Ishikawa (cell line): Measurements from ENCODE around the gene RASAL2.

Source experiments
- EP300 ChIP-seq: IDR thresholded peaks from 2 replicates; pipeline ENCODE4 v1.6.1; 2012; ENCODE audit warnings: borderline replicate concordance
- TF ChIP-seq, protein P1 (sequence below): IDR thresholded peaks from 2 replicates; pipeline ENCODE4 v1.6.1; 2012

DNA sequence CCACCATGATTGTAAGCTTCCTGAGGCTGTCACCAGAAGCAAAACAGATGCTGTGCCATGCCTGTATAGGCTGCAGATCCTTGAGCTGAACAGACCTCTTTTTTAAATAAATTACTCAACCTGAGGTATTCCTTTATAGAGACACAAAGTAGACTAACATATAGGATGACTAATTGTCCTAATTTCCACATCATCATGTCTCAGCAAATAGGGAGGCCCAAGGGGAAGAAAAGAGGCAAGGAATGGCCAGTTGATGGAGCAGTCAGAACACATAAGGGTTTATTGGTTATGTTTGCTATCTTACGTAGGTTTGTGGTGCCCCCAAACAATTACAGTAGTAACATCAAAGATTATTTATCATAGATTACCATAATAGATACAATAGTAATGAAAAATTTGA lies 126.2 kb downstream of the RASAL2 start:
- no peak for TF ChIP-seq EP300
- TF ChIP-seq, protein P1, sequence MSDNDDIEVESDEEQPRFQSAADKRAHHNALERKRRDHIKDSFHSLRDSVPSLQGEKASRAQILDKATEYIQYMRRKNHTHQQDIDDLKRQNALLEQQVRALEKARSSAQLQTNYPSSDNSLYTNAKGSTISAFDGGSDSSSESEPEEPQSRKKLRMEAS, result no peak
